Adrenal gland (tissue), 12 donors: Measurements from ENCODE around the gene ATF3. TPM values are rescaled to one million over a fixed set of nuclear protein-coding genes. Genes with fewer than 3 reads are reported as not detected.

Experiments used
- DNase-seq, 7 donors: peaks; one replicate each; pipeline ENCODE4 v3.0.0-alpha.2; 2019 to 2020
- H3K27ac ChIP-seq, 5 donors: fragments of 200-600 bp; sonication (generic) in 4 of 5; 1 replicate in 3 of 5; 2 replicates in 2 of 5; pipeline versions ENCODE4 v1.5.1 to v1.8.0; 2016 to 2020; ENCODE audit warnings: mild to moderate bottlenecking in 1 of 5
- H3K27me3 ChIP-seq: fragments of 200-600 bp; 2 replicates; pipeline ENCODE4 v1.8.0; 2021
- H3K36me3 ChIP-seq, 2 donors: fragments of 200-600 bp; replicated peaks in 1 of 2; 1 replicate in 1 of 2; 2 replicates in 1 of 2; pipeline versions ENCODE4 v1.5.1 to v1.8.0; 2018 to 2022
- H3K4me1 ChIP-seq, 2 donors: fragments of 200-600 bp; replicated peaks in 1 of 2; 1 replicate in 1 of 2; 2 replicates in 1 of 2; pipeline versions ENCODE4 v1.5.1 to v1.8.0; 2018 to 2021
- H3K4me3 ChIP-seq, 4 donors: fragments of 200-600 bp; sonication (generic) in 3 of 4; one replicate each; pipeline ENCODE4 v1.5.1; 2016 to 2018
- H3K9me3 ChIP-seq, 3 donors: fragments of 200-600 bp; sonication (generic) in 1 of 3; replicated peaks in 1 of 3; 1 replicate in 2 of 3; 2 replicates in 1 of 3; pipeline versions ENCODE4 v1.5.1 to v1.8.0; 2016 to 2021
- CTCF ChIP-seq, 6 experiments: fragments of 450-650 bp in 4 of 6; fragments of 200-600 bp in 2 of 6; sonication (generic) in 1 of 6; IDR thresholded peaks; 1 replicate in 5 of 6; 2 replicates in 1 of 6; pipeline versions ENCODE4 v1.5.1 to v1.8.0; 2016 to 2021; ENCODE audit warnings: antibody characterized with exemption in 6 of 6, mild to moderate bottlenecking in 2 of 6, moderate library complexity in 1 of 6
- POLR2A ChIP-seq, 2 donors: fragments of 450-650 bp; IDR thresholded peaks; one replicate each; pipeline ENCODE4 v1.6.1; 2017; ENCODE audit warnings: antibody characterized with exemption in 2 of 2, mild to moderate bottlenecking in 2 of 2, moderate library complexity in 1 of 2
- WGBS, 4 donors: extraction: QIAGEN DNeasy Blood & Tissue Kit in 2 of 4; methylation state at CpG; one replicate each; pipeline versions ENCODE4 v1.1.5 to v1.1.7; 2013 to 2017; 5-methylcytosine and 5-hydroxymethylcytosine counted together
- intact Hi-C, 2 donors: fragments of 100-400 bp; cut with DNase I; formaldehyde crosslinking; loops; one replicate each; pipeline versions ENCODE4 v1.14.1 to v1.15.0; 2022 to 2023
- polyA plus RNA-seq, 3 donors: library from polyadenylated mRNA; stranded (reverse); fragments of 200-250 nt in 2 of 3; fragments of 350-450 nt in 1 of 3; fragmentation: Illumina TruSeq in 1 of 3; extraction: RNeasy Lipid Tissue Mini Kit (QIAGEN cat#74804) in 1 of 3; gene quantifications; one replicate each; pipeline ENCODE4 v1.2.3, GENCODE V29; 2013 to 2014
- total RNA-seq, 9 donors: library from RNA; depleted of rRNA in 4 of 9; stranded (reverse); fragments of >200 nt in 4 of 9; fragments of 120-200 nt in 1 of 9; fragmentation: NEBNext Ultra II Directional in 1 of 9; extraction: Animal tissue kit (Norgen Biotek cat#: 25700) in 1 of 9; gene quantifications; one replicate each; pipeline versions ENCODE4 v1.1.0 to v1.2.4, GENCODE V29; 2013 to 2023
- donor health status: healthy with polysubstance abuse.
- donor health status: Bipolar disorder and iron deficiency.
- donor health status: DM: yes; HTN: yes; CAD: no.
- donor health status: DM: no; HTN: no; CAD: no.
- donor health status: DM: no; HTN: no; CAD: no.
- donor health status: DM: yes; HTN: yes; CAD: no.

ATF3 gene
- total and polyA plus RNA-seq, 12 donors: 1.9 to 19.7 (median 9.9) TPM

DNA sequence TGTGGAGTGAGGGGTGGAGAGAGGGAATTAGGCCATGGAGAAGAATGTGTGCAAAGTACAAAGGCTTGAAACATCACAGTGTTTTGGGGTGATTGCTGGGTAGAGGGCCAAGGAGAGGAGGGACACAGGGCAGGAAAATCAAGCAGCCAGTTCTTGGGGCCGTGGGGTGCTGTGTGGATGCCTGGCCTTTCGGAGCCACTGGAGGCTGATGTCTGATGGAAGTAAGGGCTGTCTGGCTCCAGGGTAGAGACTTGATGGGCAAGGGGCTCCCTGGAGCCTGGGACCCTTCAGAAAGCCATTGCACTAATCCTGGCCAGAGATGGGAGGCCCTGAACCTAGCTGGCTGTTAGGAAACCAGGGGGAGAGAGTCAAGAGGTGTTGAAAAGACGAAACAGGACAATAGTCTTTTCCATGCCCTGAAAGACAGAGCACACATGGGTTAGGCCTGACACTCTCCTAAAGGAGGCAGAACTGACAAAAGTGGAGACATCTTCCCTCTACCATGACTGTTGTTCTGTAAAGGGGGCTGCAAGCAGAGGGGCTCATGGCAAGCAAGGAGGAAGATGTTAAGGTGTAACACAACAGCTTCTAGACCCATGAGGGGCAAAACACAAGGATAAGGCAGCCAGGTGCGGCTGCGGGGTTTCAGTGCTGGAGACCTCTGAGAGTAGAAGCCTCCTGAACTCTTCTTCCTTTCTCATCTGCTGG is 21.0 kb downstream of the ATF3 start:
- no peak for TF ChIP-seq CTCF (IDR thresholded peaks at IDR 0.05)
- TF ChIP-seq POLR2A (IDR thresholded peaks at IDR 0.05): no peak
- 72 to 82% (median 75%) methylated on average over 5 of the region's 5 CpGs for WGBS, 4 donors
- no peaks in the 10 kb centered on the region for H3K36me3 ChIP-seq
- DNase-seq: no peak
- no peak overlapping the region for H3K27ac ChIP-seq
- H3K27me3 ChIP-seq: no peaks in the 10 kb centered on the region
- intact Hi-C loops: loop anchor here (5.0 kb wide), 2 partner anchors 152 to 157 kb away; no protein-coding TSS in a partner anchor
- no peak overlapping the region for H3K4me3 ChIP-seq
- no peaks in the 10 kb centered on the region for H3K4me1 ChIP-seq
- no peaks in the 10 kb centered on the region for H3K9me3 ChIP-seq

DNA sequence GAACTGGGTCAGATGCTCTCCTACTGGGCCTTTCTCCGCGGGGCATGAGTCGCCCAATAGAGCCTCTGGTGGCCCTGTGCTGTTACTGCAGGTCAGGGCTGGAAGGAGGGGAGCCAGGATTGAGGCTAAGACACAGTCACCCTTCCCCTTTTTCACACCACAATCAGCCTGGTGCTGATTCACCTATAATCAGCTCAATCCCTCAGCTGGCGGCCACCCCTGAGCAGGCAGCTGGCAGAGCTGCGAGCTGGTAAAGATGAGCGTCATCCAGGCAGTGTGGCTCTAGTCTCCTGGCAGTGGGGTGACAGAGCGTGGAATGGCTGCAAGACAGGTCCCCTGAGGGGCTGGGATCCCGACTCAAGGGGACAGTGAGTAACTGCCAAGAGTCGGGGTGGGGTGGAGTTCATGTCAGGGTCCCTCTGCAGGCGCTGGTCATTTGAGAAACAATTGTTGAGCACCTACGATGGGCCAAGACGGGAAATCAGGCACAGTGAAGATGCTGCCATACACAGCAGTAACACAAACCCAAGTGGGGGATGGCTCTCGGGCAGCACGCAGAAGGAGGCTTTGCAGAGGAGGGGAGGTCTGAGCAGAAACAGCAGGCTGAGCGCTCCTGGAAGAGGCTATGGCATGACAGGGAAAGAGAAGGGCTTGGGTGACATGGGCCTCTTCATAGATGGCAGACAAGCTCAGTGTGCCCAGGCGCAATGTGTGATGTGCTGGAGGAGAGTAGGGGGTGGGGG is 21.8 kb downstream of the ATF3 start:
- Histone ChIP-seq H3K9me3 (no peaks in the 10 kb centered on the region), H3K36me3 (no peaks in the 10 kb centered on the region), H3K27ac (no peak overlapping the region), H3K4me3 (no peak overlapping the region), H3K27me3 (no peaks in the 10 kb centered on the region), H3K4me1 (no peaks in the 10 kb centered on the region)
- WGBS, 4 donors: 45 to 66% (median 51%) methylated on average over 8 to 16 of the region's 16 CpGs
- DNase-seq: peak; percentile 56 to 85 (median 78)
- TF ChIP-seq CTCF (IDR thresholded peaks at IDR 0.05) (peak; percentile 84 to 92 (median 86)), POLR2A (IDR thresholded peaks at IDR 0.05) (no peak)
- intact Hi-C loops: loop anchor here in 1 of 2 donors (5.0 kb wide), 1 partner anchor 158 kb away; no protein-coding TSS in a partner anchor

GRCh38 chr1:212633161-212633560 is 24.6 kb downstream of the ATF3 start:
- intact Hi-C loops: loop anchor here in 1 of 2 donors (5.0 kb wide), 1 partner anchor 161 kb away; no protein-coding TSS in a partner anchor
- Histone ChIP-seq H3K36me3 (no peaks in the 10 kb centered on the region), H3K27me3 (no peaks in the 10 kb centered on the region), H3K27ac (no peak overlapping the region), H3K4me1 (peaks cover 10 to 13% of the 10 kb centered on the region in 2 donors), H3K4me3 (no peak overlapping the region), H3K9me3 (no peaks in the 10 kb centered on the region)
- no peak for DNase-seq
- TF ChIP-seq CTCF (IDR thresholded peaks at IDR 0.05) (no peak), POLR2A (IDR thresholded peaks at IDR 0.05) (no peak)
- 58 to 80% (median 75%) methylated on average over 4 of the region's 4 CpGs for WGBS, 4 donors

- Histone ChIP-seq H3K27me3 (no peaks in the 10 kb centered on the region), H3K4me3 (no peak overlapping the region), H3K4me1 (peaks cover 10 to 13% of the 10 kb centered on the region in 2 donors), H3K9me3 (no peaks in the 10 kb centered on the region), H3K36me3 (no peaks in the 10 kb centered on the region), H3K27ac (no peak overlapping the region)
- TF ChIP-seq POLR2A (IDR thresholded peaks at IDR 0.05) (no peak), CTCF (IDR thresholded peaks at IDR 0.05) (no peak)
- intact Hi-C loops: loop anchor here in 1 of 2 donors (5.0 kb wide), 1 partner anchor 162 kb away; no protein-coding TSS in a partner anchor
- WGBS, 4 donors: 91 to 97% (median 93%) methylated on average over 2 of the region's 2 CpGs
- DNase-seq: no peak
Observed at GRCh38 chr1:212634252-212634651, 25.7 kb downstream of the ATF3 start.
